Adrenal gland (tissue), 5 donors: ENCODE results near the gene TNRC6B.

Experiments used
- POLR2A ChIP-seq, 2 donors: fragments of 450-650 bp; IDR thresholded peaks; one replicate each; pipeline ENCODE4 v1.6.1; 2017; ENCODE audit warnings: antibody characterized with exemption in 2 of 2, mild to moderate bottlenecking in 2 of 2, moderate library complexity in 1 of 2
- TF ChIP-seq, protein P1 (sequence below), 6 experiments: fragments of 450-650 bp in 4 of 6; fragments of 200-600 bp in 2 of 6; sonication (generic) in 1 of 6; IDR thresholded peaks; 1 replicate in 5 of 6; 2 replicates in 1 of 6; pipeline versions ENCODE4 v1.5.1 to v1.8.0; 2016 to 2021; ENCODE audit warnings: antibody characterized with exemption in 6 of 6, mild to moderate bottlenecking in 2 of 6, moderate library complexity in 1 of 6
- donor health status: DM: no; HTN: no; CAD: no.

GRCh38 chr22:40187389-40187788 is 9.7 kb downstream of the TNRC6B start:
- TF ChIP-seq POLR2A (IDR thresholded peaks at IDR 0.05), result no peak
- TF ChIP-seq, protein P1, sequence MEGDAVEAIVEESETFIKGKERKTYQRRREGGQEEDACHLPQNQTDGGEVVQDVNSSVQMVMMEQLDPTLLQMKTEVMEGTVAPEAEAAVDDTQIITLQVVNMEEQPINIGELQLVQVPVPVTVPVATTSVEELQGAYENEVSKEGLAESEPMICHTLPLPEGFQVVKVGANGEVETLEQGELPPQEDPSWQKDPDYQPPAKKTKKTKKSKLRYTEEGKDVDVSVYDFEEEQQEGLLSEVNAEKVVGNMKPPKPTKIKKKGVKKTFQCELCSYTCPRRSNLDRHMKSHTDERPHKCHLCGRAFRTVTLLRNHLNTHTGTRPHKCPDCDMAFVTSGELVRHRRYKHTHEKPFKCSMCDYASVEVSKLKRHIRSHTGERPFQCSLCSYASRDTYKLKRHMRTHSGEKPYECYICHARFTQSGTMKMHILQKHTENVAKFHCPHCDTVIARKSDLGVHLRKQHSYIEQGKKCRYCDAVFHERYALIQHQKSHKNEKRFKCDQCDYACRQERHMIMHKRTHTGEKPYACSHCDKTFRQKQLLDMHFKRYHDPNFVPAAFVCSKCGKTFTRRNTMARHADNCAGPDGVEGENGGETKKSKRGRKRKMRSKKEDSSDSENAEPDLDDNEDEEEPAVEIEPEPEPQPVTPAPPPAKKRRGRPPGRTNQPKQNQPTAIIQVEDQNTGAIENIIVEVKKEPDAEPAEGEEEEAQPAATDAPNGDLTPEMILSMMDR (IDR thresholded peaks at IDR 0.05), result no peak
